Measurements from ENCODE around the gene SRGAP2C.
"Not testable (repeated sequence)": the region's sequence is repeated elsewhere in the genome, so short reads cannot be mapped to it uniquely, and the experiment has no call there.

Gene SRGAP2C

GRCh38 chr1:121226295-121226904 is 41.6 kb downstream of the SRGAP2C start:
- not testable (repeated sequence) for DNase-seq

DNA sequence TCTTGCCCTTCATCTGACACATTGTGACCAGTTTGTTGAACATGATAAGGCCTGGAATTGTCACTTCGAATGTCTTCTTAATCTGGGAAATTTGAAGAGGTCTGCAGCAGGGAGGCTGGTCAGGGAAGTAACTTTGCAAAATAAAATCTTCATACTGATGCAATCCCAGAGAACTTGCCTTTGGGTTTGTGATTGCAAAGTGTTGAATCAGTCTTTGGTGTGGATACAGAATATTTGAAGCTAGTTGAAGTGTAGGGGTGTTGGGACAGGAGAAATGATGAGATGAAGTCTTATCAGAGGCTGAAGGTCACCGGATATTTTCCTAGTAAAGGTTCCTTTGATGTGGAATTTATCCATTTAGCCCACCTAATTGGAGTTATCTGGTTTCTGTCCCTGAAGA is 42.1 kb downstream of the SRGAP2C start:
- DNase-seq, result not testable (repeated sequence)

DNA sequence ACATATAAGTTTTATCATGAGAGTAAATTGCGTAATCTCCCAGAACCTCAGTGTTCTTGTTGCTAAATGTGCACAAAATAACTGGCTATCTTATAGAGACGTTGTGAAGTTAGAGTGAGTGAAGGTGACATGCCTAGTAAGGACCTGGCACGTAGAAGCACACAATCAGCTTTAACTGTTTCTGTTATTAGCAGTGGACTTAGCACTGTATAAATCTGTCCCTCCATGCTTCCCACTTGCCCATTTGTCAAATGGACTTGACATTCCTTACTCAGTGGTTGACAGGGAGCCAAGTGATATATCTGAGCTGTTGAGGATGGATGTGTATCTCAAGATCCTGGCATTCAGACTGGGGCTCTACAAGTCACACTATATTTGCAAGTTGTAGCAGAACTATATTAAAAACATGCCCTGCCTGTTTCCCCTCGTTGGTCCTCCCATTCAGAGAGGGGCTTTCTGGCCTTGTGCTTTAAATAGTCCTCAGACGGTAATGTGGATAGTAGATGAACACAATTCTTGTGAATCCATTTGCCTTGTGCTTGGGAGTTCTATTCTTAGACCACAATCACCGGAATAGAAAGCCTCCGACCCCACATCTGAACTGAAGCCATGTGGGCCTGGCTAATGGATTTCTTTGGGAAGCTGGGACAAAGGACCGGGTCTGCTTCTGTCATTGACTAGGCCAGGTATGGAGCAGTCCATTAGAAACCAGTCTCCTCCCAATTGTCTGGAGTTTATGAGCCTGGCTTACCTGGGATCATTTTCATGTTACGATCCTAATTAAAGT is 43.0 kb downstream of the SRGAP2C start:
- DNase-seq, result not testable (repeated sequence)

GRCh38 chr1:121230636-121231035 is 45.9 kb downstream of the SRGAP2C start:
- DNase-seq, result not testable (repeated sequence)

DNA sequence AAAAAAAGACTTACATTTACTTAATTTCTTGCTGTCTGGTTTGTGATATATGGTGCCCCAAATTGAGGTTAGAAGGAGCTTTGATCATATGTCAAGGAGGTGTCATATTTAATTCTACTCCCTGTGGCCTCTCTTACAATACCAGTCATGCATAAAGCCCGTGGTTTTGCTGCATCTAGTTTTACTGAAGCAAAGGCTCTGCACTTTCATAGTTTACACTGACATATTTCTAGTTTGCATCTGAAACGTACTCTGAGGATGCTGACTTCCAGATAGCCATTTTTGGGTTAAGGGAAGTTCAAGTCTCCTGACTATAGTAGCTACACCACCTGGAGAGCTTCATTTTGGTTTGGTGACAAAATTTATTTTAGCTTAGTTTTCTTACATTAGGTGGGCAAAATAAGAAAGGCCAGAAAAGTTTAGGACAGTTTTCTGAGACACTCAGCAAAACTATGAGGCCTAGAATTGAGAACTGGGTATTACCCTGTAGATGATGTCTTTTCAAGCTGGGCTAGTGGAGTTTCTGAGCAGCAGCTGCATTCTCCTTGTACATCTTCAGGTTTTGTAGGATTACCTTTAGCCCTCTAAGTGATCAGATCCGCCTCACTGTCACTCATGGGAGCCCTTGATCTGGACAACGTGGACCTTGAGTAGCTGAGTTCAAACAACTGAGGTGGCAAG is 47.8 kb downstream of the SRGAP2C start:
- not testable (repeated sequence) for DNase-seq

DNA sequence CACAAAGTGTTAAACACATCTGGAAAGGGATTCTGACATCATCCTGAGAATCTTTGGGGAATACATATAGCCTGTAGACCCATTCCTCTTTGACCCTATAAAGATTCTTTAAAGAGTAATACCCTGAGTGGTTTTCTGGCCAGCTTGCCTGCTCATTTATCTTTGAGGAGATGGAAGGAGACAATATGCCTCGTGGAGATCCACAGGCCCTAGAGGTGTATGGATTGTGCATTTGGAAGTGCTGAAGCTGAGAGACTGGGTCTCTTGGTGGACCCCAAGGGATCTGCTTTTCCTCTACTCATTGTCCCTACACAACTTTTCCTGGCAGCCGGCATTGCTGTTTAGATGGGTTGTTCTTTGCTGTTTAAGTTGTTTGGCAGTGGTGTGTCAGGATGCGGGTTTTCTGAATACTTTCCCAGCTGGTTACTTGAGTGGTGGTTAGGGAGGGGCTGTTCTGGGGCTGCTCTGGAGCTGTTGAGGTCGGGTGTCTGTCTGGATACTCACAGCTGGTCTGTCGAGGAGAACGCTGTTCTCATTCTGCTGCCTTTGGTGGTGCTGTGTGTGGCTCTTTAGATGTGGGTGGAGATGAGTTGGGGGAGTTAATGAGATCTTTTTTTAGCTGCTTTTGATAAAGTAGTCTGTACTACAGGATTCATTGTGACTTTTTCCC is 49.5 kb downstream of the SRGAP2C start:
- not testable (repeated sequence) for DNase-seq

DNA sequence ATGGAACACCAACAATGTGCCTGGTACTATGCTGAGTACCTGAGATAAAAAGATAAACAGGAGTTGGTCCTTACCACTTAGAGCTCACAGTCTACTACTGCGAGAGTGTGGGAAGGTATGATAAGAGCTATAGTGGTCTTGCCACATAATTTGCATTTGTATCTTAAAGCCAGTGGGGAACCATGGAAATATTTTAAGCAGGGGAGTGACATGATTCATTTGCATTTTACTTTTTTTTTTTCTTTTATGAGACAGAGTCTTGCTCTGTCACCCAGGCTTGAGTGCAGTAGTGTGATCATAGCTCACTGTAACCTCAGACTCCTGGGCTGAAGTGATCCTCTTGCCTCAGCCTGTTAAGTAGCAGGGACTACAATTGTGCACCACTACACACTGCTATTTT is 53.6 kb downstream of the SRGAP2C start:
- not testable (repeated sequence) for DNase-seq

GRCh38 chr1:121243913-121244312 is 59.1 kb downstream of the SRGAP2C start:
- DNase-seq, result not testable (repeated sequence)

GRCh38 chr1:121246399-121246798 is 61.6 kb downstream of the SRGAP2C start:
- DNase-seq, result not testable (repeated sequence)

GRCh38 chr1:121252656-121253055 is 67.9 kb downstream of the SRGAP2C start:
- DNase-seq, result not testable (repeated sequence)

- DNase-seq, result not testable (repeated sequence)
Measured at GRCh38 chr1:121254618-121255017, 69.8 kb downstream of the SRGAP2C start.

DNA sequence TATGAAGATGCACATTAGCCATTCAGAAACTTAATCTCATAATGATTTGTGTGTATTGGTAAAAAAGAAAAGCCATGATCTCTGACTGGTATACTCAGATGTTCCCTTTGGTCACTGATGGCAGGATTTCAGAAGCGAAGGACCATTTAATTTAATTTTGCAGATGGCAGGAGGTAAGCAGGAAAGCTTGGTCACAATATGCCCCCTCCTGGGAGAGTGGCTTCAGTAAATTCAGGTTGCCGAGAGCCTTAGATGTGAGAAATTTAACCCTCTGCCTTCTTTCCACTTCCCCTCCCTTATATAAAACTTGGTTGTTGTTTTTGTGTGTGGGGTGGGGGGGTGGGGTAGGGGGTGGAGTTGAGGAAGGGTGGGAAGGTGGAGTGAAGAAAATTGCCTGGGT is 72.9 kb downstream of the SRGAP2C start:
- not testable (repeated sequence) for DNase-seq

- DNase-seq, result not testable (repeated sequence)
Measured at GRCh38 chr1:121258134-121258533, 73.4 kb downstream of the SRGAP2C start.

DNA sequence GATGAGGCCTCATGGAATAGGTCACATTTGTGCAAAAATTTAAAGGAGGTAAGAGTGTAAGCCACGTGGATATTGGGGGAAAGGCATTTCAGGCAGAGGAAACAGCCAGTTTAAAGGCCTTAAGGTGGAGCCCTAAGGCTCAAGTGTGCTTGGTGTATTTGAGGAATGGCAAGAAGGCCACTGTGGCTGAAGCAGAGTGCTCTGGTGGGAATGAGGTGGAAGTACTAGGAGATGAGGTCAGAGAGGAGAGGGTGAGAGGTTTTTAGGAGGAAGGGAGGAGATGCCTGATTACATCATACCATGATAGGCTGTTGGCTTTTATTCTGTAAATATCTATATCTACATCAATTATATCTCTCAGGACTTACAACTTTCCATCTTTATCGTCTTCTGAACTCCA is 75.4 kb downstream of the SRGAP2C start:
- not testable (repeated sequence) for DNase-seq

- not testable (repeated sequence) for DNase-seq
Measured at GRCh38 chr1:121262163-121262562, 77.4 kb downstream of the SRGAP2C start.

- not testable (repeated sequence) for DNase-seq
Measured at GRCh38 chr1:121263789-121264244, 79.0 kb downstream of the SRGAP2C start.

- DNase-seq, result not testable (repeated sequence)
Measured at GRCh38 chr1:121267072-121267471, 82.3 kb downstream of the SRGAP2C start.

GRCh38 chr1:121269309-121269708 is 84.5 kb downstream of the SRGAP2C start:
- not testable (repeated sequence) for DNase-seq

GRCh38 chr1:121269973-121270372 is 85.2 kb downstream of the SRGAP2C start:
- not testable (repeated sequence) for DNase-seq

DNA sequence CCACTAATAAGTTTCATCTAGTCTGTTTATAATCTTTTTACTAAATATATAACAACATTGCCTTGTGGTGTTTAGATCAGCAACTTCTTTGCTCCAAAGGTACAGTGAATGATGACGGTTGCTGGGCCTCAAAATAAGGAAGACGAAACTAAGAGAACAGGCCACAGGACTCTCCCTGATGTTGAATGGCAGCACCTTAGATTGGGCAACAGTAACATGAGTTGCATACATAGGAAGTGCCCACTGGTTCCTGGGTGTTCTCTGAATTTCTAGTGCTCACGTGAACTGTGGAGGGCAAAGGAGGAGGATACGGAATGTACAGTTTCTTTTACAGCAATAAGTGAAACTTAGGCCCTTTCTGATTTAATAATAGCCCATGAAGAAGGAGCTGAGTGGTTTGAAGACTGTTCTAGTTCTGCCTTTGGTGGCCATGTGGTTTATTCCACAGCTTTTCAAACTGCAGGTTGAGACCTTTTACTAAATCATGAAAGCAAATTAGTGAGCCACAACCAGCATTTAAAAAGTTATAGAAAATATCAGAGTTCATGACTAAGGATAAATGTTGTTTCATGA is 86.5 kb downstream of the SRGAP2C start:
- not testable (repeated sequence) for DNase-seq

DNA sequence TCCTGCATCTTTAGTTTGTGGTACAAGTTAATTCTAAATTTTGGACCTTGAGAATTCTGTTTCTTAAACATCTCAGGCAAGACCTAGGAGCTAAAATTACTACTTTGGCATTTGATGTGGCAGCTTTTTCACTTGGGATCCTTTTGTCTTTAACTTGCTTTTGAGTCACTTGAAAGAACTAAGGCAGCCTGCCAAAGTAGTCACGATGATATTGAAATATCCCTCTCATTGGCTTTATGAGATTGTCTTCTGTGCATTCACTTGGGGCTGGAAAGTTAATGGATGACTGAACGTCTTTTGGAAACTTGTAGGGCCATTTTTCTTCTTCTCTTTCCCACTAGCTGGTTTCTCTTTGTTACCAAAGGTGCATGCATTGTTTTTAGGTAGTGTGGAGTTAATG is 90.7 kb downstream of the SRGAP2C start:
- DNase-seq, result not testable (repeated sequence)

All from nucleus accumbens (tissue), 56 donors.